Natural killer cell (primary cell): ENCODE data around the gene APBA1. TPM values are rescaled to one million over a fixed set of nuclear protein-coding genes. Genes with fewer than 3 reads are reported as not detected.

Experiments used
- ATAC-seq, 3 donors: fragments of 150-1000 bp in 2 of 3; fragments of 200-7000 bp in 1 of 3; cut with Tn5 transposase; 1 replicate in 1 of 3; 2 replicates in 2 of 3; pipeline ENCODE4 v1.10.0; 2021; ENCODE audit warnings: mild to moderate bottlenecking in 2 of 3, moderate library complexity in 2 of 3
- DNase-seq, 2 donors: peaks; one replicate each; pipeline versions ENCODE4 v3.0.0 to v3.0.0-alpha.2; 2013 to 2021; ENCODE audit warnings: mixed read lengths in 1 of 2
- H3K27ac ChIP-seq: one replicate; pipeline ENCODE4 v1.5.1; 2013; ENCODE audit warnings: mild to moderate bottlenecking, low read length
- H3K27me3 ChIP-seq: one replicate; pipeline ENCODE4 v1.6.1; 2013; ENCODE audit warnings: low read length; ENCODE audit not compliant: control insufficient read depth, insufficient read depth
- H3K36me3 ChIP-seq: one replicate; pipeline ENCODE4 v1.6.1; 2013; ENCODE audit warnings: low read length; ENCODE audit not compliant: control insufficient read depth, insufficient read depth
- H3K4me1 ChIP-seq: one replicate; pipeline ENCODE4 v1.6.1; 2013; ENCODE audit warnings: low read length; ENCODE audit not compliant: control insufficient read depth, insufficient read depth
- H3K4me3 ChIP-seq: one replicate; pipeline ENCODE4 v1.5.1; 2013; ENCODE audit warnings: low read length
- H3K9me3 ChIP-seq: one replicate; pipeline ENCODE4 v1.6.1; 2013; ENCODE audit warnings: low read length; ENCODE audit not compliant: control insufficient read depth, insufficient read depth
- H3K27ac Mint-ChIP-seq, 2 donors: one replicate each; pipeline ENCODE4 v1.8.0; 2022; ENCODE audit warnings: mild to moderate bottlenecking in 2 of 2, mixed read lengths in 2 of 2, moderate library complexity in 1 of 2
- H3K27me3 Mint-ChIP-seq, 2 donors: one replicate each; pipeline ENCODE4 v1.8.0; 2022; ENCODE audit warnings: low read depth in 2 of 2, mixed read lengths in 2 of 2
- H3K36me3 Mint-ChIP-seq: one replicate; pipeline ENCODE4 v1.8.0; 2022; ENCODE audit warnings: mixed read lengths
- H3K4me1 Mint-ChIP-seq, 2 donors: one replicate each; pipeline ENCODE4 v1.8.0; 2022; ENCODE audit warnings: mixed read lengths in 2 of 2
- H3K4me3 Mint-ChIP-seq: one replicate; pipeline ENCODE4 v1.8.0; 2022; ENCODE audit warnings: mild to moderate bottlenecking, moderate library complexity, mixed read lengths
- H3K9me3 Mint-ChIP-seq, 2 donors: one replicate each; pipeline ENCODE4 v1.8.0; 2022; ENCODE audit warnings: mixed read lengths in 2 of 2
- WGBS: methylation state at CpG from one replicate; pipeline ENCODE4 v1.1.7; 2013; ENCODE audit warnings: missing lambda C conversion rate; ENCODE audit not compliant: insufficient coverage; 5-methylcytosine and 5-hydroxymethylcytosine counted together
- intact Hi-C: fragments of 100-400 bp; cut with micrococcal nuclease; formaldehyde crosslinking; loops from one replicate; pipeline ENCODE4 v1.14.2; 2022
- total RNA-seq, 4 donors: library from RNA; stranded (reverse); fragments of 120-200 nt in 1 of 4; gene quantifications; one replicate each; pipeline versions ENCODE4 v1.2.3 to v1.2.4, GENCODE V29; 2013 to 2022
- TF ChIP-seq, protein P1 (sequence below): fragments of 200-600 bp; IDR thresholded peaks from one replicate; pipeline ENCODE4 v1.8.0; 2022; ENCODE audit warnings: antibody characterized with exemption

Gene APBA1
- total RNA-seq, 3 donors from 2014 or later (not counting 1 experiment from before 2014, with no cell fraction given): 0.11 to 0.31 (median 0.13) TPM

DNA sequence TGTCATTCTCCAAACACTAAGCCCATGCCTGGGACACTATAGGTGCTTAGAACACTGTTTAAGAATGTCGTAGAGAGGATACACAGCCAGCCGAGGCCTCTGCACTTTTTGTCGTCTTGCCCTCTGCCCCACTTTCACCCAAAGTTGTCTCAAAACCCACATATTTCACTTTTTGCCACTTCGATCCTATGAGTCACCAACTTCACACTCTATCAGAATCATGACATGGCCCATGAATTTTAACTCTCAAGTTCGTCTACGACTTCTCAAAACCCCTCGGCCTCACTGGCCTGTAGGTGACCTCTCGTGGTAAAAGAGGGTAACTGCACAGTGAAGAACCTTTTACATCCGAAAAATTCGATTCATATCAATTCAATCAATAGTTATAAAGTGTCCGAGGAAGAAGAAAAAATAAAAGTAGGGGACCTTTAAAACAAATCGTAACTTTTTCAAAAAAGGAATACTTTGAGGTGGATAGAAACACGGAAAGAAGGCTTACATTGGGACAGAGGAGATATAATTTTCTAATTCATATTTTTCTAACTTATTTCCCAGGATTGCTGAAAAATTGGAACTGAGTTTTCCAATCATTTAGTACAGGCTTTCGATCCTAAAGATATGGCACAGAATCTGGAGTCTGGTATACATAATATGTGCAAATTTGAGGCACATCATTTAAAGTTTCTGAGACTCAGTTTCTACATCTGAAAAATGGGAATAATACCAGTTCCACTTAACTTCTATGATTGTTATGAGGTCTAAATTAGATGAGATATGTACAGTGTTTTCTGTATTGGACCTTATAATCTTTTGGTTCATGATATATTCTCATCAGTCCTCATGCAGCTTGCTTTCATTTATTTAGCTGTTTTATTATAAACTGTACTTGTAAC is 122.6 kb downstream of the APBA1 start:
- H3K36me3 Mint-ChIP-seq: no peaks in the 10 kb centered on the region
- TF ChIP-seq, protein P1, sequence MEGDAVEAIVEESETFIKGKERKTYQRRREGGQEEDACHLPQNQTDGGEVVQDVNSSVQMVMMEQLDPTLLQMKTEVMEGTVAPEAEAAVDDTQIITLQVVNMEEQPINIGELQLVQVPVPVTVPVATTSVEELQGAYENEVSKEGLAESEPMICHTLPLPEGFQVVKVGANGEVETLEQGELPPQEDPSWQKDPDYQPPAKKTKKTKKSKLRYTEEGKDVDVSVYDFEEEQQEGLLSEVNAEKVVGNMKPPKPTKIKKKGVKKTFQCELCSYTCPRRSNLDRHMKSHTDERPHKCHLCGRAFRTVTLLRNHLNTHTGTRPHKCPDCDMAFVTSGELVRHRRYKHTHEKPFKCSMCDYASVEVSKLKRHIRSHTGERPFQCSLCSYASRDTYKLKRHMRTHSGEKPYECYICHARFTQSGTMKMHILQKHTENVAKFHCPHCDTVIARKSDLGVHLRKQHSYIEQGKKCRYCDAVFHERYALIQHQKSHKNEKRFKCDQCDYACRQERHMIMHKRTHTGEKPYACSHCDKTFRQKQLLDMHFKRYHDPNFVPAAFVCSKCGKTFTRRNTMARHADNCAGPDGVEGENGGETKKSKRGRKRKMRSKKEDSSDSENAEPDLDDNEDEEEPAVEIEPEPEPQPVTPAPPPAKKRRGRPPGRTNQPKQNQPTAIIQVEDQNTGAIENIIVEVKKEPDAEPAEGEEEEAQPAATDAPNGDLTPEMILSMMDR: peak; percentile 67
- DNase-seq: peak in 1 of 2 donors; percentile 58
- no peaks in the 10 kb centered on the region for H3K9me3 Mint-ChIP-seq
- Histone ChIP-seq H3K27ac (no peak overlapping the region), H3K36me3 (no peaks in the 10 kb centered on the region), H3K9me3 (no peaks in the 10 kb centered on the region), H3K4me3 (no peak overlapping the region), H3K27me3 (no peaks in the 10 kb centered on the region), H3K4me1 (no peaks in the 10 kb centered on the region)
- intact Hi-C loops: loop anchor here (2.0 to 10.0 kb wide), 4 partner anchors 55 to 497 kb away; no protein-coding TSS in a partner anchor
- no peak overlapping the region for H3K27ac Mint-ChIP-seq
- H3K27me3 Mint-ChIP-seq: peaks cover 7 to 43% of the 10 kb centered on the region in 2 donors
- WGBS: 39% methylated on average over 7 of the region's 14 CpGs
- no peak overlapping the region for H3K4me3 Mint-ChIP-seq
- ATAC-seq: peak in 1 of 3 donors; percentile 59
- H3K4me1 Mint-ChIP-seq: no peaks in the 10 kb centered on the region

DNA sequence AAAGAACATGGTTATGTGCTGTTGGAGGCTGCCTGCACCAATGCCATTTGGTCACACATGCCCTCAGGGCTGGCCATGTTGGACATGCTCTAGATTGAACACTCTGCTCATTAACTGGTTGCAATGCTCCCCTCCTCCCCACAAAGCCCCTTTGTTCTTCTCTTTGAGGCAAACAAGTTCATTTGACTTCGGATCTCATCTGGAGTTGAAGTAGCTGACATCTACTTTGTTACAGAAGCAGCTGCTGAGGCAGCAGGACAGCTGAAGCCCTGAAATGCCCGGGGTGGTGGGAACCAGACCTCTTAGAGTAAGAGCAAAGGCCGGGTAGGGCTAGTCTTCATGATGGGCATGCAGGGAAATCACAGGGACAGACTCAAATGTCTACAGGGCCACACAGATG is 123.5 kb downstream of the APBA1 start:
- WGBS: 88% methylated on average over 3 of the region's 3 CpGs
- Mint-ChIP-seq H3K36me3 (no peaks in the 10 kb centered on the region), H3K9me3 (no peaks in the 10 kb centered on the region)

DNA sequence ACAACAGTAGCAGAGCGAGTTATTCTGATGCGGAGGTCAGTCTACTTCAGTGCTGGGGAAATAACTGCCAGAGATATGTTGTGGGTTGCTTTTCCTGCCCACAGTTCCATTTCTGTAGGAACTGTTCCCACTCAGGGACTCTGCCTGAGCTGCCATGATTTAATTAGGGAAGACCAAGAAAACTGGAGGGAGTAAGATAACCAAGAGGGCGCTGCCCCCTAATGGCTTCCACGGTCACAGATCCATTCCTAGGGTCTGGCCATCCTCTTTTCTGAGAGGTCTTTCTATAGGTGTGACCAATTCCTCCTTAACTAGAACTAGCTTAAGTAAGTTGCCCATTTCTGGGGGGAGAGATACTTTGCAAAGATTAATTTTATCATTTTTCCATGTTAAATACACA is 125.9 kb downstream of the APBA1 start:
- Histone ChIP-seq H3K27me3 (no peaks in the 10 kb centered on the region), H3K27ac (no peak overlapping the region), H3K4me3 (no peak overlapping the region), H3K9me3 (no peaks in the 10 kb centered on the region), H3K4me1 (no peaks in the 10 kb centered on the region), H3K36me3 (no peaks in the 10 kb centered on the region)
- WGBS: 79% methylated on average over 4 of the region's 4 CpGs
- Mint-ChIP-seq H3K9me3 (no peaks in the 10 kb centered on the region), H3K27me3 (peaks cover 7 to 33% of the 10 kb centered on the region in 2 donors), H3K4me1 (no peaks in the 10 kb centered on the region), H3K4me3 (no peak overlapping the region), H3K27ac (no peak overlapping the region), H3K36me3 (no peaks in the 10 kb centered on the region)
- no peak for ATAC-seq
- DNase-seq: no peak
- intact Hi-C loops: loop anchor here (5.0 to 10.0 kb wide), 3 partner anchors 51 to 494 kb away; no protein-coding TSS in a partner anchor
- TF ChIP-seq, protein P1: no peak

More for the DNA sequence above, 123.5 kb downstream of the APBA1 start:
- Histone ChIP-seq H3K36me3 (no peaks in the 10 kb centered on the region), H3K27ac (no peak overlapping the region), H3K4me3 (no peak overlapping the region), H3K4me1 (no peaks in the 10 kb centered on the region), H3K27me3 (no peaks in the 10 kb centered on the region), H3K9me3 (no peaks in the 10 kb centered on the region)
- peaks cover 7 to 42% of the 10 kb centered on the region in 2 donors for H3K27me3 Mint-ChIP-seq
- ATAC-seq (no peak), DNase-seq (no peak)
- H3K4me3 Mint-ChIP-seq: no peak overlapping the region
- no peaks in the 10 kb centered on the region for H3K4me1 Mint-ChIP-seq
- intact Hi-C loops: loop anchor here (2.0 to 10.0 kb wide), 4 partner anchors 54 to 496 kb away; no protein-coding TSS in a partner anchor
- no peak overlapping the region for H3K27ac Mint-ChIP-seq
- TF ChIP-seq, protein P1: no peak
